H1 (cell line): ENCODE results near the gene ATP2B1. TPM values are rescaled to one million over a fixed set of nuclear protein-coding genes. Genes with fewer than 3 reads are reported as not detected.

ENCODE experiments used
- CTCF ChIA-PET: fragments of 300-600 bp; sonication (Branson Sonifier 250); formaldehyde crosslinking; loops from one replicate; lab custom pipeline; 2021; ENCODE audit not compliant: partially characterized antibody; lab: Charles Lee
- POLR2A ChIA-PET: fragments of 300-600 bp; sonication (Branson Sonifier 250); formaldehyde crosslinking; loops from one replicate; lab custom pipeline; 2021; ENCODE audit warnings: inconsistent platforms; ENCODE audit not compliant: partially characterized antibody; lab: Charles Lee
- DNase-seq, 2 experiments: peaks; one replicate each; pipeline versions ENCODE4 v3.0.0 to v3.0.0-alpha.2; 2010 to 2022; ENCODE audit warnings: low spot score in 2 of 2, low read depth in 1 of 2, mixed read lengths in 1 of 2
- FAIRE-seq: peaks from 2 replicates; lab custom pipeline; 2011; peaks lifted over from hg19 to GRCh38; lab: Jason Lieb, UNC
- H2AFZ ChIP-seq: 2 replicates; pipeline ENCODE4 v1.8.1; 2012; ENCODE audit warnings: low read length, inconsistent platforms
- H2AK5ac ChIP-seq: 2 replicates; pipeline ENCODE4 v1.6.1; 2013; ENCODE audit warnings: low read depth, low read length
- H2BK120ac ChIP-seq: replicated peaks from 2 replicates; pipeline ENCODE3; 2013; ENCODE audit warnings: low read depth, low read length, inconsistent platforms
- H2BK12ac ChIP-seq: 2 replicates; pipeline ENCODE4 v1.6.1; 2013; ENCODE audit warnings: low read depth, low read length
- H2BK15ac ChIP-seq: 2 replicates; pipeline ENCODE4 v1.6.1; 2013; ENCODE audit warnings: low read length
- H2BK20ac ChIP-seq: 2 replicates; pipeline ENCODE4 v1.6.1; 2013; ENCODE audit warnings: low read length
- H2BK5ac ChIP-seq: 2 replicates; pipeline ENCODE4 v1.6.1; 2013; ENCODE audit warnings: low read depth, low read length
- H3K14ac ChIP-seq: 2 replicates; pipeline ENCODE4 v1.6.1; 2013; ENCODE audit warnings: inconsistent platforms; ENCODE audit not compliant: insufficient read length
- H3K18ac ChIP-seq: 2 replicates; pipeline ENCODE4 v1.6.1; 2013; ENCODE audit warnings: low read length; ENCODE audit errors: extremely low read depth
- H3K23ac ChIP-seq: 2 replicates; pipeline ENCODE4 v1.6.1; 2013; ENCODE audit warnings: inconsistent platforms; ENCODE audit not compliant: insufficient read length
- H3K23me2 ChIP-seq: 2 replicates; pipeline ENCODE4 v1.6.1; 2013; ENCODE audit warnings: low read depth, low read length
- H3K27ac ChIP-seq: 2 replicates; pipeline ENCODE4 v1.6.1; 2011; ENCODE audit warnings: low read depth, low read length, inconsistent platforms
- H3K27me3 ChIP-seq, 4 experiments: replicated peaks in 1 of 4; 1 replicate in 1 of 4; 2 replicates in 3 of 4; pipeline versions ENCODE4 v1.6.1 to v1.8.1; 2011 to 2013; ENCODE audit warnings: low read length in 3 of 4, mild to moderate bottlenecking in 3 of 4, inconsistent platforms in 2 of 4, mixed read lengths in 2 of 4, moderate library complexity in 1 of 4; ENCODE audit not compliant: control insufficient read depth in 3 of 4, insufficient read depth in 3 of 4; ENCODE audit errors: extremely low read depth in 1 of 4
- H3K36me3 ChIP-seq, 4 experiments: 2 replicates each; pipeline versions ENCODE4 v1.6.1 to v1.8.1; 2011 to 2013; ENCODE audit warnings: mild to moderate bottlenecking in 4 of 4, low read length in 3 of 4, moderate library complexity in 2 of 4, control low read depth in 1 of 4, inconsistent platforms in 1 of 4; ENCODE audit not compliant: insufficient read depth in 4 of 4, control insufficient read depth in 2 of 4
- H3K4ac ChIP-seq: replicated peaks from 2 replicates; pipeline ENCODE3; 2013; ENCODE audit warnings: low read length, low read depth, mixed read lengths, inconsistent platforms; ENCODE audit not compliant: insufficient read length
- H3K4me1 ChIP-seq, 4 experiments: replicated peaks in 1 of 4; 1 replicate in 1 of 4; 2 replicates in 3 of 4; pipeline versions ENCODE4 v1.6.1 to v1.8.1; 2011 to 2013; ENCODE audit warnings: low read length in 3 of 4, inconsistent platforms in 2 of 4, mixed read lengths in 1 of 4; ENCODE audit not compliant: insufficient read depth in 4 of 4, control insufficient read depth in 3 of 4
- H3K4me2 ChIP-seq, 2 experiments: 2 replicates each; pipeline versions ENCODE4 v1.6.1 to v1.8.1; 2011 to 2013; ENCODE audit warnings: low read depth in 2 of 2, low read length in 2 of 2, control low read depth in 1 of 2, inconsistent platforms in 1 of 2, mild to moderate bottlenecking in 1 of 2; ENCODE audit not compliant: insufficient read depth in 1 of 2
- H3K4me3 ChIP-seq, 4 experiments: fragments of 200-600, 300-600 bp in 1 of 4; sonication (generic), shearing (Covaris generic), sonication (Bioruptor Twin) in 1 of 4; 2 replicates each; pipeline versions ENCODE4 v1.5.1 to v1.8.1; 2011 to 2016; ENCODE audit warnings: low read length in 4 of 4, low read depth in 3 of 4, control low read depth in 2 of 4, inconsistent platforms in 2 of 4, mild to moderate bottlenecking in 2 of 4, mixed read lengths in 1 of 4, moderate library complexity in 1 of 4; ENCODE audit not compliant: insufficient read depth in 2 of 4; ENCODE audit errors: extremely low read depth in 1 of 4
- H3K56ac ChIP-seq: replicated peaks from 2 replicates; pipeline ENCODE3; 2013; ENCODE audit warnings: low read depth, mild to moderate bottlenecking, mixed read lengths, low read length, inconsistent platforms; ENCODE audit not compliant: insufficient read length
- H3K79me1 ChIP-seq: 2 replicates; pipeline ENCODE4 v1.6.1; 2013; ENCODE audit warnings: low read depth, low read length, control low read depth
- H3K79me2 ChIP-seq, 2 experiments: 2 replicates each; pipeline versions ENCODE4 v1.6.1 to v1.8.1; 2012 to 2013; ENCODE audit warnings: low read length in 2 of 2, mild to moderate bottlenecking in 2 of 2, inconsistent platforms in 1 of 2; ENCODE audit not compliant: insufficient read depth in 2 of 2, control insufficient read depth in 1 of 2
- H3K9ac ChIP-seq, 4 experiments: replicated peaks in 1 of 4; 1 replicate in 1 of 4; 2 replicates in 3 of 4; pipeline versions ENCODE4 v1.6.1 to v1.8.1; 2011 to 2013; ENCODE audit warnings: low read depth in 3 of 4, low read length in 3 of 4, control low read depth in 2 of 4, mild to moderate bottlenecking in 2 of 4, moderate library complexity in 2 of 4, inconsistent platforms in 1 of 4; ENCODE audit errors: extremely low read depth in 1 of 4
- H3K9me3 ChIP-seq, 2 experiments: 2 replicates each; pipeline versions ENCODE4 v1.6.1 to v1.8.1; 2012 to 2013; ENCODE audit warnings: mild to moderate bottlenecking in 2 of 2, moderate library complexity in 2 of 2, control low read depth in 1 of 2, inconsistent platforms in 1 of 2, low read depth in 1 of 2, low read length in 1 of 2, mixed read lengths in 1 of 2; ENCODE audit not compliant: insufficient read depth in 2 of 2
- H4K20me1 ChIP-seq, 2 experiments: replicated peaks in 1 of 2; 2 replicates each; pipeline versions ENCODE3 to v1.8.1; 2011 to 2013; ENCODE audit warnings: inconsistent platforms in 2 of 2, low read length in 2 of 2, mild to moderate bottlenecking in 1 of 2; ENCODE audit not compliant: insufficient read depth in 2 of 2, control insufficient read depth in 1 of 2
- H4K5ac ChIP-seq: 2 replicates; pipeline ENCODE4 v1.6.1; 2013; ENCODE audit warnings: low read length, low read depth, mixed read lengths, inconsistent platforms; ENCODE audit not compliant: insufficient read length
- H4K8ac ChIP-seq: 2 replicates; pipeline ENCODE4 v1.8.0; 2013; ENCODE audit warnings: mild to moderate bottlenecking, moderate library complexity, low read length, inconsistent platforms; ENCODE audit not compliant: insufficient read depth; ENCODE audit errors: extremely low read depth
- H4K91ac ChIP-seq: replicated peaks from 2 replicates; pipeline ENCODE3; 2013; ENCODE audit warnings: low read length, mixed read lengths, inconsistent platforms; ENCODE audit not compliant: insufficient read length
- ATF3 ChIP-seq: IDR thresholded peaks from 2 replicates; pipeline ENCODE4 v1.6.1; 2011; ENCODE audit warnings: low read depth, mild to moderate bottlenecking, low read length; ENCODE audit not compliant: insufficient read depth
- BACH1 ChIP-seq: IDR thresholded peaks from 2 replicates; pipeline ENCODE4 v1.6.1; 2012; ENCODE audit warnings: low read length, improper control_type of control experiment
- CREB1 ChIP-seq: IDR thresholded peaks from 2 replicates; pipeline ENCODE4 v1.6.1; 2012; ENCODE audit warnings: inconsistent platforms
- CTBP2 ChIP-seq: IDR thresholded peaks from 2 replicates; pipeline ENCODE4 v1.7.0; 2011; ENCODE audit warnings: borderline replicate concordance, mild to moderate bottlenecking, moderate library complexity, mixed read lengths, low read length; ENCODE audit not compliant: insufficient read depth, insufficient read length
- CTCF ChIP-seq, 3 experiments: IDR thresholded peaks; 1 replicate in 2 of 3; 2 replicates in 1 of 3; pipeline versions ENCODE4 v1.5.1 to v1.6.1; 2011; ENCODE audit warnings: low read length in 3 of 3, mild to moderate bottlenecking in 3 of 3, inconsistent platforms in 2 of 3, low read depth in 1 of 3, moderate library complexity in 1 of 3; ENCODE audit not compliant: insufficient read depth in 1 of 3; ENCODE audit errors: control extremely low read depth in 1 of 3
- HDAC6 ChIP-seq: IDR thresholded peaks from one replicate; pipeline ENCODE4 v1.7.1; 2012; ENCODE audit warnings: low read depth, mild to moderate bottlenecking, inconsistent platforms, low read length, moderate library complexity
- MAX ChIP-seq: IDR thresholded peaks from 2 replicates; pipeline ENCODE4 v1.6.1; 2012; ENCODE audit warnings: inconsistent platforms
- SIN3A ChIP-seq, 2 experiments: IDR thresholded peaks in 1 of 2; conservative IDR thresholded peaks in 1 of 2; 2 replicates each; pipeline ENCODE4 v1.6.1; 2011 to 2012; ENCODE audit warnings: low read length in 2 of 2, improper control_type of control experiment in 1 of 2, low read depth in 1 of 2, mild to moderate bottlenecking in 1 of 2
- SRF ChIP-seq: IDR thresholded peaks from 2 replicates; pipeline ENCODE4 v1.6.1; 2011; ENCODE audit warnings: mild to moderate bottlenecking, low read depth, low read length, moderate library complexity
- USF2 ChIP-seq: IDR thresholded peaks from 2 replicates; pipeline ENCODE4 v1.6.1; 2011; ENCODE audit warnings: low read length, improper control_type of control experiment
- polyA plus RNA-seq, 7 experiments: library from polyadenylated mRNA; depleted of rRNA in 3 of 7; stranded (reverse) in 5 of 7; unstranded in 2 of 7; fragments of >200 nt in 5 of 7; fragments of 200-250 nt in 2 of 7; gene quantifications; 1 replicate in 5 of 7; 2 replicates in 1 of 7; 4 replicates in 1 of 7; pipeline versions ENCODE4 v1.2.1 to v1.2.3, GENCODE V29; 2011 to 2013; ENCODE audit warnings: missing spikeins in 2 of 7, mixed read lengths in 2 of 7
- total RNA-seq: library from RNA; stranded (reverse); fragmentation: NEBNext Ultra II Directional; extraction: Animal tissue kit (Norgen Biotek cat#: 25700); gene quantifications from 2 replicates; pipeline ENCODE4 v1.2.1, GENCODE V29; 2021

ATP2B1 gene
- total and polyA plus RNA-seq, 2 of the 8 experiments (the other 6 are each of a cell fraction or from before 2014, with no cell fraction given), result 4.3 to 32.0 TPM

GRCh38 chr12:89662623-89663022 is 46.0 kb downstream of the ATP2B1 start:
- H3K27me3 ChIP-seq, result peaks cover 0 to 1% (median 0%) of the 10 kb centered on the region in 4 experiments; a peak in 1 of 7 replicates
- no peaks in the 10 kb centered on the region for H3K36me3 ChIP-seq
- H3K4me3 ChIP-seq, result no peak overlapping the region
- FAIRE-seq (no peak), DNase-seq (no peak)
- H3K79me2 ChIP-seq, result peaks cover 0 to 14% of the 10 kb centered on the region in 2 experiments; a peak in 2 of 4 replicates
- H2BK20ac ChIP-seq, result no peak overlapping the region
- H3K23me2 ChIP-seq, result no peaks in the 10 kb centered on the region; the same call in 1 of the 2 replicates
- no peak overlapping the region for H2BK12ac ChIP-seq
- no peak overlapping the region for H3K14ac ChIP-seq
- POLR2A ChIA-PET, result no interaction called here
- no peak overlapping the region for H2BK120ac ChIP-seq
- H2AK5ac ChIP-seq, result no peak overlapping the region
- H3K9me3 ChIP-seq, result no peaks in the 10 kb centered on the region
- H3K56ac ChIP-seq, result no peak overlapping the region
- no peak overlapping the region for H3K4ac ChIP-seq
- no peak overlapping the region for H3K9ac ChIP-seq
- no peak overlapping the region for H3K4me2 ChIP-seq
- no peak overlapping the region for H3K27ac ChIP-seq
- H3K23ac ChIP-seq, result no peak overlapping the region
- H2AFZ ChIP-seq, result no peak overlapping the region
- no peak overlapping the region for H4K5ac ChIP-seq
- no peak overlapping the region for H3K18ac ChIP-seq
- H2BK5ac ChIP-seq, result no peak overlapping the region
- TF ChIP-seq MAX (no peak), HDAC6 (no peak), CTBP2 (no peak), ATF3 (no peak), BACH1 (no peak), CTCF (IDR thresholded peaks at IDR 0.05; ENCODE audit: control extremely low read depth in 1 of 3, insufficient read depth in 1 of 3, low read depth in 1 of 3, low read length in 3 of 3) (no peak), CREB1 (no peak), USF2 (no peak), SRF (no peak), SIN3A (conservative IDR thresholded peaks at IDR 0.05 in 1 of 2, IDR thresholded peaks at IDR 0.05 in 1 of 2; ENCODE audit: low read depth in 1 of 2, low read length in 2 of 2) (no peak)
- TF ChIP-seq, all 59 proteins: peak for 0
- H4K8ac ChIP-seq, result no peak overlapping the region
- CTCF ChIA-PET, result no interaction called here
- peaks cover 0 to 3% of the 10 kb centered on the region in 2 experiments for H4K20me1 ChIP-seq
- no peaks in the 10 kb centered on the region for H3K79me1 ChIP-seq
- peaks cover 0 to 5% (median 0%) of the 10 kb centered on the region in 4 experiments; a peak in 1 of 7 replicates for H3K4me1 ChIP-seq
- H4K91ac ChIP-seq, result no peak overlapping the region
- H2BK15ac ChIP-seq, result no peak overlapping the region
